ENCODE measurements around the gene SERPINA5.

- TF ChIP-seq PATZ1 (CRISPR knock-in tag; IDR thresholded peaks at IDR 0.05; ENCODE audit: borderline replicate concordance): no peak
- TF ChIP-seq CSDC2 (CRISPR knock-in tag; IDR thresholded peaks at IDR 0.05): no peak
- no peak for TF ChIP-seq ZNF70 (CRISPR knock-in tag; IDR thresholded peaks at IDR 0.05)
Measured at GRCh38 chr14:94615254-94615653, 34.0 kb downstream of the SERPINA5 start.
